ENCODE results near the gene GABRG3. TPM values are rescaled to one million over a fixed set of nuclear protein-coding genes. Genes with fewer than 3 reads are reported as not detected.

Gene GABRG3
- total and polyA plus RNA-seq, 2 experiments from 2014 or later = 0.10 to 1.4 TPM

DNA sequence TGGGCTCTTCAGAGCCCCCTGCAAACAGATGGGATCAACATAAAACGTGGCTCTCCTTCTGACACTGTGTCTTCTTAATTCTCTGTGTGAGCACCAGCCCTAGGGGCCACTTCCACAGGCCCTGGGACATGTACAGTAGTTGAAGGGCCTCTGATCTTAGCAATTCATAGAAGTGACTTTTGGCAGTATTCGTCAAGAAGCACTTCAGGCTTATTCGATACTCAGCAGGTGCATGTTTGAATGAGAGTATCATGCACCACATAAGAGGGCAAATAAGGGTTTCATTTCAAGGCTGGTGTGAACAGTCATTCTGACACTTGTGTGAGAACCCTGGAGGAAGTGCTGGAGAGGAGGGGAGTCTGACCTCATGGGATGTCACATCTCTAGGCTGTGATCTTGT lies 113.9 kb downstream of the GABRG3 start (continued):
- TF ChIP-seq, protein P1, sequence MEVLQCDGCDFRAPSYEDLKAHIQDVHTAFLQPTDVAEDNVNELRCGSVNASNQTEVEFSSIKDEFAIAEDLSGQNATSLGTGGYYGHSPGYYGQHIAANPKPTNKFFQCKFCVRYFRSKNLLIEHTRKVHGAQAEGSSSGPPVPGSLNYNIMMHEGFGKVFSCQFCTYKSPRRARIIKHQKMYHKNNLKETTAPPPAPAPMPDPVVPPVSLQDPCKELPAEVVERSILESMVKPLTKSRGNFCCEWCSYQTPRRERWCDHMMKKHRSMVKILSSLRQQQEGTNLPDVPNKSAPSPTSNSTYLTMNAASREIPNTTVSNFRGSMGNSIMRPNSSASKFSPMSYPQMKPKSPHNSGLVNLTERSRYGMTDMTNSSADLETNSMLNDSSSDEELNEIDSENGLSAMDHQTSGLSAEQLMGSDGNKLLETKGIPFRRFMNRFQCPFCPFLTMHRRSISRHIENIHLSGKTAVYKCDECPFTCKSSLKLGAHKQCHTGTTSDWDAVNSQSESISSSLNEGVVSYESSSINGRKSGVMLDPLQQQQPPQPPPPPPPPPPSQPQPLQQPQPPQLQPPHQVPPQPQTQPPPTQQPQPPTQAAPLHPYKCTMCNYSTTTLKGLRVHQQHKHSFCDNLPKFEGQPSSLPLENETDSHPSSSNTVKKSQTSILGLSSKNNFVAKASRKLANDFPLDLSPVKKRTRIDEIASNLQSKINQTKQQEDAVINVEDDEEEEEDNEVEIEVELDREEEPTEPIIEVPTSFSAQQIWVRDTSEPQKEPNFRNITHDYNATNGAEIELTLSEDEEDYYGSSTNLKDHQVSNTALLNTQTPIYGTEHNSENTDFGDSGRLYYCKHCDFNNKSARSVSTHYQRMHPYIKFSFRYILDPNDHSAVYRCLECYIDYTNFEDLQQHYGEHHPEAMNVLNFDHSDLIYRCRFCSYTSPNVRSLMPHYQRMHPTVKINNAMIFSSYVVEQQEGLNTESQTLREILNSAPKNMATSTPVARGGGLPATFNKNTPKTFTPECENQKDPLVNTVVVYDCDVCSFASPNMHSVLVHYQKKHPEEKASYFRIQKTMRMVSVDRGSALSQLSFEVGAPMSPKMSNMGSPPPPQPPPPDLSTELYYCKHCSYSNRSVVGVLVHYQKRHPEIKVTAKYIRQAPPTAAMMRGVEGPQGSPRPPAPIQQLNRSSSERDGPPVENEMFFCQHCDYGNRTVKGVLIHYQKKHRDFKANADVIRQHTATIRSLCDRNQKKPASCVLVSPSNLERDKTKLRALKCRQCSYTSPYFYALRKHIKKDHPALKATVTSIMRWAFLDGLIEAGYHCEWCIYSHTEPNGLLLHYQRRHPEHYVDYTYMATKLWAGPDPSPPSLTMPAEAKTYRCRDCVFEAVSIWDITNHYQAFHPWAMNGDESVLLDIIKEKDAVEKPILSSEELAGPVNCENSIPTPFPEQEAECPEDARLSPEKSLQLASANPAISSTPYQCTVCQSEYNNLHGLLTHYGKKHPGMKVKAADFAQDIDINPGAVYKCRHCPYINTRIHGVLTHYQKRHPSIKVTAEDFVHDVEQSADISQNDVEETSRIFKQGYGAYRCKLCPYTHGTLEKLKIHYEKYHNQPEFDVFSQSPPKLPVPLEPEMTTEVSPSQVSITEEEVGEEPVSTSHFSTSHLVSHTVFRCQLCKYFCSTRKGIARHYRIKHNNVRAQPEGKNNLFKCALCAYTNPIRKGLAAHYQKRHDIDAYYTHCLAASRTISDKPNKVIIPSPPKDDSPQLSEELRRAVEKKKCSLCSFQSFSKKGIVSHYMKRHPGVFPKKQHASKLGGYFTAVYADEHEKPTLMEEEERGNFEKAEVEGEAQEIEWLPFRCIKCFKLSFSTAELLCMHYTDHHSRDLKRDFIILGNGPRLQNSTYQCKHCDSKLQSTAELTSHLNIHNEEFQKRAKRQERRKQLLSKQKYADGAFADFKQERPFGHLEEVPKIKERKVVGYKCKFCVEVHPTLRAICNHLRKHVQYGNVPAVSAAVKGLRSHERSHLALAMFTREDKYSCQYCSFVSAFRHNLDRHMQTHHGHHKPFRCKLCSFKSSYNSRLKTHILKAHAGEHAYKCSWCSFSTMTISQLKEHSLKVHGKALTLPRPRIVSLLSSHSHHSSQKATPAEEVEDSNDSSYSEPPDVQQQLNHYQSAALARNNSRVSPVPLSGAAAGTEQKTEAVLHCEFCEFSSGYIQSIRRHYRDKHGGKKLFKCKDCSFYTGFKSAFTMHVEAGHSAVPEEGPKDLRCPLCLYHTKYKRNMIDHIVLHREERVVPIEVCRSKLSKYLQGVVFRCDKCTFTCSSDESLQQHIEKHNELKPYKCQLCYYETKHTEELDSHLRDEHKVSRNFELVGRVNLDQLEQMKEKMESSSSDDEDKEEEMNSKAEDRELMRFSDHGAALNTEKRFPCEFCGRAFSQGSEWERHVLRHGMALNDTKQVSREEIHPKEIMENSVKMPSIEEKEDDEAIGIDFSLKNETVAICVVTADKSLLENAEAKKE (CRISPR knock-in tag; IDR thresholded peaks at IDR 0.05) = no peak
- TF ChIP-seq, protein P2, sequence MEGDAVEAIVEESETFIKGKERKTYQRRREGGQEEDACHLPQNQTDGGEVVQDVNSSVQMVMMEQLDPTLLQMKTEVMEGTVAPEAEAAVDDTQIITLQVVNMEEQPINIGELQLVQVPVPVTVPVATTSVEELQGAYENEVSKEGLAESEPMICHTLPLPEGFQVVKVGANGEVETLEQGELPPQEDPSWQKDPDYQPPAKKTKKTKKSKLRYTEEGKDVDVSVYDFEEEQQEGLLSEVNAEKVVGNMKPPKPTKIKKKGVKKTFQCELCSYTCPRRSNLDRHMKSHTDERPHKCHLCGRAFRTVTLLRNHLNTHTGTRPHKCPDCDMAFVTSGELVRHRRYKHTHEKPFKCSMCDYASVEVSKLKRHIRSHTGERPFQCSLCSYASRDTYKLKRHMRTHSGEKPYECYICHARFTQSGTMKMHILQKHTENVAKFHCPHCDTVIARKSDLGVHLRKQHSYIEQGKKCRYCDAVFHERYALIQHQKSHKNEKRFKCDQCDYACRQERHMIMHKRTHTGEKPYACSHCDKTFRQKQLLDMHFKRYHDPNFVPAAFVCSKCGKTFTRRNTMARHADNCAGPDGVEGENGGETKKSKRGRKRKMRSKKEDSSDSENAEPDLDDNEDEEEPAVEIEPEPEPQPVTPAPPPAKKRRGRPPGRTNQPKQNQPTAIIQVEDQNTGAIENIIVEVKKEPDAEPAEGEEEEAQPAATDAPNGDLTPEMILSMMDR (conservative IDR thresholded peaks at IDR 0.05; ENCODE audit: low read depth in 2 of 2) = no peak
- no peak for TF ChIP-seq EZH2 (IDR thresholded peaks at IDR 0.05; ENCODE audit: low read depth, unreplicated experiment)
- no peak for TF ChIP-seq JUNB (IDR thresholded peaks at IDR 0.05; ENCODE audit: unreplicated experiment)
- TF ChIP-seq EZH2phosphoT487 (IDR thresholded peaks at IDR 0.05; ENCODE audit: unreplicated experiment) = no peak
- TF ChIP-seq, protein P3, sequence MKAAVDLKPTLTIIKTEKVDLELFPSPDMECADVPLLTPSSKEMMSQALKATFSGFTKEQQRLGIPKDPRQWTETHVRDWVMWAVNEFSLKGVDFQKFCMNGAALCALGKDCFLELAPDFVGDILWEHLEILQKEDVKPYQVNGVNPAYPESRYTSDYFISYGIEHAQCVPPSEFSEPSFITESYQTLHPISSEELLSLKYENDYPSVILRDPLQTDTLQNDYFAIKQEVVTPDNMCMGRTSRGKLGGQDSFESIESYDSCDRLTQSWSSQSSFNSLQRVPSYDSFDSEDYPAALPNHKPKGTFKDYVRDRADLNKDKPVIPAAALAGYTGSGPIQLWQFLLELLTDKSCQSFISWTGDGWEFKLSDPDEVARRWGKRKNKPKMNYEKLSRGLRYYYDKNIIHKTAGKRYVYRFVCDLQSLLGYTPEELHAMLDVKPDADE (IDR thresholded peaks at IDR 0.05) = no peak
- TF ChIP-seq NANOG (IDR thresholded peaks at IDR 0.05; ENCODE audit: borderline replicate concordance) = no peak

All from GM23338 (cell line).